ENCODE measurements around the gene SYTL5. TPM values are rescaled to one million over a fixed set of nuclear protein-coding genes. Genes with fewer than 3 reads are reported as not detected.

Gene SYTL5
- total RNA-seq, 1 experiment from 2014 or later = 0.04 TPM

GRCh38 chrX:38080808-38081207, 74.5 kb downstream of the SYTL5 start:
- H2AFZ ChIP-seq (ENCODE audit: low read length) = no peak overlapping the region
- ATAC-seq (peak; percentile 55), DNase-seq (peak; percentile 73)
- peak overlapping the region; percentile 62 for H3K4me2 ChIP-seq (ENCODE audit: low read length)
- no peaks in the 10 kb centered on the region for H3K27me3 ChIP-seq (ENCODE audit: low read length)
- H3K4me1 ChIP-seq (ENCODE audit: insufficient read depth, low read length) = peaks cover 21% of the 10 kb centered on the region
- H3K9ac ChIP-seq (ENCODE audit: low read length) = peak overlapping the region; percentile 7; the same call in 1 of the 2 replicates
- intact Hi-C loops (cut with micrococcal nuclease) = no loop called here
- no peaks in the 10 kb centered on the region for H3K9me3 ChIP-seq (ENCODE audit: low read length)
- ChIA-PET POLR2A (ENCODE audit: unreplicated experiment) (no interaction called here), CTCF (no interaction called here)
- no peak for TF ChIP-seq EZH2phosphoT487 (IDR thresholded peaks at IDR 0.05; ENCODE audit: borderline replicate concordance, low read length)
- no peak for TF ChIP-seq EZH2 (IDR thresholded peaks at IDR 0.05; ENCODE audit: low read length, unreplicated experiment)
- no peak for TF ChIP-seq CTCF (conservative IDR thresholded peaks at IDR 0.05; ENCODE audit: low read depth, low read length)
- peak overlapping the region; percentile 76 for H3K27ac ChIP-seq (ENCODE audit: low read length)
- H3K9me2 ChIP-seq (replicated peaks; ENCODE audit: low read length) = no peaks in the 10 kb centered on the region
- H4K20me1 ChIP-seq (ENCODE audit: low read length) = no peaks in the 10 kb centered on the region
- no peaks in the 10 kb centered on the region for H3K79me2 ChIP-seq (ENCODE audit: low read length)
- H3F3A ChIP-seq (ENCODE audit: low read length, unreplicated experiment) = no peaks in the 10 kb centered on the region
- H3K36me3 ChIP-seq (ENCODE audit: low read depth, low read length) = no peaks in the 10 kb centered on the region
- BruUV-seq (replicated peaks) = no TSS peak
- no peak overlapping the region for H3K4me3 ChIP-seq (ENCODE audit: low read length)

- ChIA-PET POLR2A (ENCODE audit: unreplicated experiment) (no interaction called here), CTCF (no interaction called here)
- Histone ChIP-seq H2AFZ (ENCODE audit: low read length) (no peak overlapping the region), H3K4me3 (ENCODE audit: low read length) (no peak overlapping the region), H4K20me1 (ENCODE audit: low read length) (no peaks in the 10 kb centered on the region), H3F3A (ENCODE audit: low read length, unreplicated experiment) (no peaks in the 10 kb centered on the region), H3K79me2 (ENCODE audit: low read length) (no peaks in the 10 kb centered on the region), H3K9ac (ENCODE audit: low read length) (no peak overlapping the region), H3K27ac (ENCODE audit: low read length) (0 out of 2 replicates have a peak overlapping the region, but pooled peaks have one; percentile 76), H3K4me2 (ENCODE audit: low read length) (no peak overlapping the region), H3K9me3 (ENCODE audit: low read length) (no peaks in the 10 kb centered on the region), H3K9me2 (replicated peaks; ENCODE audit: low read length) (no peaks in the 10 kb centered on the region), H3K4me1 (ENCODE audit: insufficient read depth, low read length) (peaks cover 21% of the 10 kb centered on the region), H3K27me3 (ENCODE audit: low read length) (no peaks in the 10 kb centered on the region), H3K36me3 (ENCODE audit: low read depth, low read length) (no peaks in the 10 kb centered on the region)
- no TSS peak for BruUV-seq (replicated peaks)
- intact Hi-C loops (cut with micrococcal nuclease) = no loop called here
- DNase-seq = no peak
- ATAC-seq = no peak
- no peak for TF ChIP-seq EZH2phosphoT487 (IDR thresholded peaks at IDR 0.05; ENCODE audit: borderline replicate concordance, low read length)
These were observed 75.6 kb downstream of the SYTL5 start for GRCh38 chrX:38081909-38082308.

- no peaks in the 10 kb centered on the region for H3K9me3 ChIP-seq (ENCODE audit: low read length)
- no peak overlapping the region for H3K4me3 ChIP-seq (ENCODE audit: low read length)
- CTCF ChIA-PET = no interaction called here
- no peaks in the 10 kb centered on the region for H3K79me2 ChIP-seq (ENCODE audit: low read length)
- POLR2A ChIA-PET (ENCODE audit: unreplicated experiment) = no interaction called here
- H3K4me1 ChIP-seq (ENCODE audit: insufficient read depth, low read length) = peaks cover 24% of the 10 kb centered on the region
- no peak overlapping the region for H2AFZ ChIP-seq (ENCODE audit: low read length)
- ATAC-seq (no peak), DNase-seq (no peak)
- H3K36me3 ChIP-seq (ENCODE audit: low read depth, low read length) = no peaks in the 10 kb centered on the region
- TF ChIP-seq EZH2 (IDR thresholded peaks at IDR 0.05; ENCODE audit: low read length, unreplicated experiment) = no peak
- no peak for TF ChIP-seq EZH2phosphoT487 (IDR thresholded peaks at IDR 0.05; ENCODE audit: borderline replicate concordance, low read length)
- no peak for TF ChIP-seq CTCF (conservative IDR thresholded peaks at IDR 0.05; ENCODE audit: low read depth, low read length)
- no peaks in the 10 kb centered on the region for H3K27me3 ChIP-seq (ENCODE audit: low read length)
- intact Hi-C loops (cut with micrococcal nuclease) = no loop called here
- no peaks in the 10 kb centered on the region for H4K20me1 ChIP-seq (ENCODE audit: low read length)
- no TSS peak for BruUV-seq (replicated peaks)
- H3K9ac ChIP-seq (ENCODE audit: low read length) = no peak overlapping the region
- no peak overlapping the region for H3K4me2 ChIP-seq (ENCODE audit: low read length)
- H3F3A ChIP-seq (ENCODE audit: low read length, unreplicated experiment) = no peaks in the 10 kb centered on the region
- no peaks in the 10 kb centered on the region for H3K9me2 ChIP-seq (replicated peaks; ENCODE audit: low read length)
- H3K27ac ChIP-seq (ENCODE audit: low read length) = no peak overlapping the region
These were observed 76.0 kb downstream of the SYTL5 start for GRCh38 chrX:38082309-38082708.
